ENCODE measurements around the gene LONP2.
"Not testable (repeated sequence)": the region's sequence is repeated elsewhere in the genome, so short reads cannot be mapped to it uniquely, and the experiment has no call there.

Gene LONP2

GRCh38 chr16:48340054-48340453, 96.0 kb downstream of the LONP2 start:
- DNase-seq (ENCODE audit: low spot score): no peak

- DNase-seq (ENCODE audit: low spot score): no peak
Measured at GRCh38 chr16:48342591-48342990, 98.5 kb downstream of the LONP2 start.

- DNase-seq (ENCODE audit: low spot score): peak; percentile 36
Measured at GRCh38 chr16:48347191-48347865, 103.2 kb downstream of the LONP2 start.

- peak; percentile 89 for DNase-seq (ENCODE audit: low spot score)
Measured at GRCh38 chr16:48347980-48348379, 103.9 kb downstream of the LONP2 start.

GRCh38 chr16:48350736-48351135, 106.6 kb downstream of the LONP2 start:
- no peak for DNase-seq (ENCODE audit: low spot score)

- no peak for DNase-seq (ENCODE audit: low spot score)
Measured at GRCh38 chr16:48352648-48353390, 108.7 kb downstream of the LONP2 start.

- peak; percentile 67 for DNase-seq (ENCODE audit: low spot score)
Measured at GRCh38 chr16:48353565-48354163, 109.6 kb downstream of the LONP2 start.

- not testable (repeated sequence) for DNase-seq (ENCODE audit: low spot score)
Measured at GRCh38 chr16:48354385-48354784, 110.3 kb downstream of the LONP2 start.

GRCh38 chr16:48354877-48355855, 111.1 kb downstream of the LONP2 start:
- no peak for DNase-seq (ENCODE audit: low spot score)

- no peak for DNase-seq (ENCODE audit: low spot score)
Measured at GRCh38 chr16:48356633-48357376, 112.7 kb downstream of the LONP2 start.

- DNase-seq (ENCODE audit: low spot score): no peak
Measured at GRCh38 chr16:48358419-48358818, 114.3 kb downstream of the LONP2 start.

GRCh38 chr16:48359983-48360382, 115.9 kb downstream of the LONP2 start:
- no peak for DNase-seq (ENCODE audit: low spot score)

GRCh38 chr16:48361012-48361411, 116.9 kb downstream of the LONP2 start:
- no peak for DNase-seq (ENCODE audit: low spot score)

GRCh38 chr16:48361540-48362144, 117.5 kb downstream of the LONP2 start:
- DNase-seq (ENCODE audit: low spot score): no peak

GRCh38 chr16:48365025-48365600, 121.0 kb downstream of the LONP2 start:
- peak; percentile 38 for DNase-seq (ENCODE audit: low spot score)

- DNase-seq (ENCODE audit: low spot score): peak; percentile 85
Measured at GRCh38 chr16:48365601-48366164, 121.6 kb downstream of the LONP2 start.

GRCh38 chr16:48366165-48367093, 122.3 kb downstream of the LONP2 start:
- peak; percentile 66 for DNase-seq (ENCODE audit: low spot score)

GRCh38 chr16:48367441-48368049, 123.4 kb downstream of the LONP2 start:
- no peak for DNase-seq (ENCODE audit: low spot score)
